H1 (cell line): ENCODE measurements around the gene TTC39A.
A peak's percentile ranks its signal among the peaks of the same experiment; 100 is the strongest.

Experiments used
- CTCF ChIP-seq, 3 experiments: IDR thresholded peaks; 1 replicate in 2 of 3; 2 replicates in 1 of 3; pipeline versions ENCODE4 v1.5.1 to v1.6.1; 2011; ENCODE audit warnings: low read length in 3 of 3, mild to moderate bottlenecking in 3 of 3, inconsistent platforms in 2 of 3, low read depth in 1 of 3, moderate library complexity in 1 of 3; ENCODE audit not compliant: insufficient read depth in 1 of 3; ENCODE audit errors: control extremely low read depth in 1 of 3
- HDAC6 ChIP-seq: IDR thresholded peaks from one replicate; pipeline ENCODE4 v1.7.1; 2012; ENCODE audit warnings: low read depth, mild to moderate bottlenecking, inconsistent platforms, low read length, moderate library complexity
- MAX ChIP-seq: IDR thresholded peaks from 2 replicates; pipeline ENCODE4 v1.6.1; 2012; ENCODE audit warnings: inconsistent platforms
- POU5F1 ChIP-seq: IDR thresholded peaks from 2 replicates; pipeline ENCODE4 v1.6.1; 2011; ENCODE audit warnings: low read depth, mild to moderate bottlenecking, low read length, moderate library complexity
- SP2 ChIP-seq: IDR thresholded peaks from 2 replicates; pipeline ENCODE4 v1.6.1; 2012; ENCODE audit warnings: mild to moderate bottlenecking, low read length, inconsistent platforms

DNA sequence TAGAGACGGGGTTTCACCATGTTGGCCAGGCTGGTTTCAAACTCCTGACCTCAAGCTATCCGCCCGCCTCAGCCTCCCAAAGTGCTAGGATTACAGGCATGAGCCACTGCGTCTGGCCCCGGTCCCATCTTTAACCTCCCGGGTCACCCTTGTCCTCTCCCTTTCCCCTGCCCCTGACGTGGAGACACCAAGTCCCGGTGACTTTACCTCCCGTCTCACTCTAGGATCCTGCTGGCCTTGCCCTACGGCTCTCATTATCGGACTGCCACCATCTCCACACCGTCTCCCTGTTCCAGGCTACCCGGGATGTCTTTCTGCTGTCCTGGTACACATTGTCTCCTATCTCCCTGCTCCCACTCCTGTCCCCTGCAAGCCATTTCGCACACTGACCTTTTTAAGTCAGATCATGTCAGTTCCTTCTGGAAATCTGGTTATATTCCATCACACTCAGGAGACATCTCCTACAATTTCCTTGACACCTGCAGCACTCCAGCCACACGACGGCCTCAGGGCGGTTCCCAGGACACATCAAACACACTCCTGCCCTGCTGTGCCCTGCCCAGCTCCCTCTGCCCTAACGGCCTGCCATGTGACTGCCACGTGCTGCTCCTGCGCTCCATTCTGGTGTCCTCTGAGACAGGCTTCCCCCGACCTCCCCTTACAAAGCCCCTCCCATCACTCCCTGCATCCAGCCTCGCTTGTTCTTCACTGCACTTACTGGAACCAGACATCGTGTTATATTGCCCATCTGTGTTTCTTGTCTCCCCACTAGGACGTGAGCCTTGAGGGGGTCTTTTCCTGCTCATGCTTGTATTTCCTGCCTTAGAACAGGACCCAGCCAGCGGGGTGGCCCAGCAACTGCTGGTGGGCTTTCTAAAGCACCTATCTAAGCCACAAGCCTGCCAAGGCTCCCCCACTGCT, 32.7 kb downstream of the TTC39A start:
- no peak for TF ChIP-seq POU5F1
- no peak for TF ChIP-seq SP2
- no peak for TF ChIP-seq HDAC6
- TF ChIP-seq CTCF (IDR thresholded peaks at IDR 0.05; ENCODE audit: control extremely low read depth in 1 of 3, insufficient read depth in 1 of 3, low read depth in 1 of 3, low read length in 3 of 3) = no peak
- peak; percentile 64 for TF ChIP-seq MAX
